GM12864 (cell line): Measurements from ENCODE around the gene PRAMEF4.
"Not testable (repeated sequence)": the region's sequence is repeated elsewhere in the genome, so short reads cannot be mapped to it uniquely, and the experiment has no call there.

ENCODE experiments used
- DNase-seq: peaks from one replicate; pipeline ENCODE4 v3.0.0-alpha.2; 2011; ENCODE audit warnings: low read depth
- H3K4me3 ChIP-seq: 2 replicates; pipeline ENCODE4 v1.5.1; 2011; ENCODE audit warnings: mild to moderate bottlenecking, low read depth, low read length, control low read depth
- TF ChIP-seq, protein P1 (sequence below): IDR thresholded peaks from 2 replicates; pipeline ENCODE4 v1.5.1; 2011; ENCODE audit warnings: low read depth, mild to moderate bottlenecking, moderate library complexity, low read length, control low read depth, inconsistent platforms; ENCODE audit errors: missing control alignments

Gene PRAMEF4

DNA sequence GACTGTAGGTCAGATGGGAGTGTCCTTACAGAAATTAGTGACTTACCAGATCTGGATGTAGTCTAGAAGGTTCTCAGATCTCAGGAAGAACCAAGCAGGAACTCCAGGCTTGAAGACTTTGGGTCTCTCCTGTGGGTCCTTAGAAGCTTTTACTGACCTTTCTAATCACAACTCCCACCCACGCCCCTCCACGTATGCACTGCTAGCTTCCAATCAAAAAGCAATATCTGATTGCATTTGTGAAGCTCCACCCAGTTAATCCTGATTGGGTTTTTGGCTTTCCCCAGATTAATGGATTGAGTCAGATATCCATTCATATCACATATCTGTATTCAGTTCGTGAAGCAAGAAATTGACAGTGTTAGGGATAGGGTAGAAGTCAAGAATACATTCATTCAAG is at the start of gene PRAMEF4:
Gene PRAMEF4, minus strand, starts transcription at position 101 of the 400 bp plus-strand sequence. CDS start 2,807 bp downstream, outside the sequence.
- not testable (repeated sequence) for H3K4me3 ChIP-seq, DNase-seq

DNA sequence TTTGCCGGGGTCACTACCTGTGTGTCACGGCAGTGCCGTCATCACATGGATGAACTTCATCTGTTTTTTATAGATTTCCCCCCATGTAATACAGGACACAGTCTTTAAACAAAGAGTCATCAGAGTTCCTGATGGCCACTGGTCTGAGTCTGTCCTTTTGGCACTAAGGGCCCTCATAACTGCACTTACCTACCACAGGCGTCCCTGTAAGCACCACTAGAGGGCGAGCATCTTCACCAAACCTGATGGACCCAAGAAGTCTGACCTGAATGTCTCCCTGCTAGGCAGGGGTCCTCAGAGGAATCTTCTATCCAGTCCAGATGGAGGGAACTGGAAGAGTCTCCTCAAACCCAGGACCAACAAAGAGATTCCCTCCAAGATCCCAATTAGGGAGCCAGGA is 38.4 kb upstream of the PRAMEF4 start:
- DNase-seq, H3K4me3 ChIP-seq: not testable (repeated sequence)
- TF ChIP-seq, protein P1, sequence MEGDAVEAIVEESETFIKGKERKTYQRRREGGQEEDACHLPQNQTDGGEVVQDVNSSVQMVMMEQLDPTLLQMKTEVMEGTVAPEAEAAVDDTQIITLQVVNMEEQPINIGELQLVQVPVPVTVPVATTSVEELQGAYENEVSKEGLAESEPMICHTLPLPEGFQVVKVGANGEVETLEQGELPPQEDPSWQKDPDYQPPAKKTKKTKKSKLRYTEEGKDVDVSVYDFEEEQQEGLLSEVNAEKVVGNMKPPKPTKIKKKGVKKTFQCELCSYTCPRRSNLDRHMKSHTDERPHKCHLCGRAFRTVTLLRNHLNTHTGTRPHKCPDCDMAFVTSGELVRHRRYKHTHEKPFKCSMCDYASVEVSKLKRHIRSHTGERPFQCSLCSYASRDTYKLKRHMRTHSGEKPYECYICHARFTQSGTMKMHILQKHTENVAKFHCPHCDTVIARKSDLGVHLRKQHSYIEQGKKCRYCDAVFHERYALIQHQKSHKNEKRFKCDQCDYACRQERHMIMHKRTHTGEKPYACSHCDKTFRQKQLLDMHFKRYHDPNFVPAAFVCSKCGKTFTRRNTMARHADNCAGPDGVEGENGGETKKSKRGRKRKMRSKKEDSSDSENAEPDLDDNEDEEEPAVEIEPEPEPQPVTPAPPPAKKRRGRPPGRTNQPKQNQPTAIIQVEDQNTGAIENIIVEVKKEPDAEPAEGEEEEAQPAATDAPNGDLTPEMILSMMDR, result peak; percentile 9

DNA sequence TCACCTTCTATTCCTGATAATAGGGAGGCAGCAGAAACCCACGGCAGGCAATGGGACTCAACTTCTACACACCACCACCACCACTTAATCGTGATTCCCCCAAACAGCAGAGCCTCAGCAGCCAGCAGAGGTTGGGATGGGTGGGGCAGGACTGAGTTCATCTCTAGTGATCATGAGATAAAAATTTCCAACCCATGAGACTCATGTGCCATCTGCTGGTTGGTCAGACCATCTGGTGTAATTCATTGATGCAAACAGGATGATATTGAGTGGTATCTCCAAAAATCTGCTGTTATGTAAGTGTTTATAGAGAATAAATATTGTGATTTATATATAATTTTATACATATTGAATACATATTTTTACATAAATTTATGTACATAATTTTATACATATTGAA is 35.7 kb upstream of the PRAMEF4 start:
- not testable (repeated sequence) for H3K4me3 ChIP-seq, DNase-seq

DNA sequence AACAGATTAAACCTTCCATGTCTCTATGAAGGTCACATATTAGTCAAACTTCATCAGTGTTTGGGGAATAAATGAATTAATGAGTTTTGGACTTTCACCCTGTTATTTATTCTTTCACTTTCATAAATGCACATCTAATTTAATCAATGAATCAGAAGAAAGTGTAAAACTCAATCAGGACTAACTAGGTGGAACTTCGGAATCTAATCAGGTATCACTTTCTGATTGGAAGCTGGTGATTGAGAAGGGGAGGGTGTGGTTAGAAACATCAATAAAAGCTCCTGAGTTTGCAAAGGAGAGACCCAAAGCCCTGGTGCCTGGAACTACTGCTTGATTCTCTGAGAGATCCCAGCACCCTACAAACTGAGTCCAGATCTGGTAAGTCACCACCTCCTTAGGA is 30.3 kb upstream of the PRAMEF4 start, which contains the start of gene PRAMEF7:
Gene PRAMEF7, plus strand, starts transcription at position 301 of the 400 bp plus-strand sequence. CDS start 1,083 bp downstream, outside the sequence.
- not testable (repeated sequence) for H3K4me3 ChIP-seq

DNA sequence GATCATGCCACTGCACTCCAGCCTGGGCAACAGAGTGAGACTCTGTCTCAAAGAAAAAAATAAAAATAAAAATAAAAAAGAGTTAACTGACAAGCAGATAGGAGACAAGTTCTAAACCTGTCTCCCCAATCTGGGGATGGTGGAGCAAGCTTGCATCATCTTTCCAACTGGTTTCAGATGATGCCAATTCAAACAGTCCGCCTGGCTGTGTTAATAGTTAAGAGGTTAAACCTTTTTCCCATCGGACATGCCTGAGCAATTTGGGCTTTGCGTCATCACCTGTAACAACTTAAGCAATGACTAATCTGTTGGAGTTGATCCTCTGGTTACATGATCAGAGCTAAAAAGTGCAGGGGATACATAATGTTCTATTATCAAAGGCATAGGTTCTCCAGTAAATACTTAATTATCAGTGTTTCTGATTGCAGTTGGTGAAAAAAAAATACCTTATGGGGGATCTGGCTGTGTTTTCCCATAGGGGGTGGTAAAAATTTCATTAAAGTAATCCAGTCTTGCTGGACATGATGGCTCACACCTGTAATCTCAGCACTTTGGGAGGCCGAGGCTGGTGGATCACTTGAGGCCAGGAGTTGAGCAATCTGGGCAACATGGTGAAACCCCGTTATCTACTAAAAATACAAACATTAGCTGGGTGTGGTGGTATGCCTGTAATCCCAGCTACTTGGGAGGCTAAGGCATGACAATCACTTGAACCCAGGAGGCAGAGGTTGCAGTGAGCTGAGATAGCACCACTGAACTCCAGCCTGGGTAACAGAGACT is 18.0 kb upstream of the PRAMEF4 start:
- not testable (repeated sequence) for H3K4me3 ChIP-seq, DNase-seq

More for the DNA sequence above, 30.3 kb upstream of the PRAMEF4 start, which contains the start of gene PRAMEF7:
- not testable (repeated sequence) for DNase-seq

DNA sequence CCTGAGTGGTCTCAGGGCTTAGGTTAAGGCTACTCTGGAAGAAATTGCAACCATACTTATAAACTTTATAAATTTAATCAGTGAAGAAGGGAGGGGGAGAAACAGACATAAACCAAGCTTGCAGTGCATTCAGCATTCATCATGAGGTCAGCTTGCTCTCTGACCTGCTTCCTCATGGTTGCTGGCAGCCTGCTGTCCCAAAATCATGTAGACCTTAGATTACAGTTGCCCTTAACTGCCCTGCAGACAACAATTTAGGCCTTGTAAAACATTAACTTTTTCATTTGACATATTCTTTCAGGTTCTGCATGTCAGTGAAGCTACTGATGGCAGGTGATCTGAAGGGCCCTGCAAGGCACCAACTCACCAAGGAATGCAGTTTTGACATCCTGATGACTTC is 13.2 kb upstream of the PRAMEF4 start:
- not testable (repeated sequence) for DNase-seq, H3K4me3 ChIP-seq

DNA sequence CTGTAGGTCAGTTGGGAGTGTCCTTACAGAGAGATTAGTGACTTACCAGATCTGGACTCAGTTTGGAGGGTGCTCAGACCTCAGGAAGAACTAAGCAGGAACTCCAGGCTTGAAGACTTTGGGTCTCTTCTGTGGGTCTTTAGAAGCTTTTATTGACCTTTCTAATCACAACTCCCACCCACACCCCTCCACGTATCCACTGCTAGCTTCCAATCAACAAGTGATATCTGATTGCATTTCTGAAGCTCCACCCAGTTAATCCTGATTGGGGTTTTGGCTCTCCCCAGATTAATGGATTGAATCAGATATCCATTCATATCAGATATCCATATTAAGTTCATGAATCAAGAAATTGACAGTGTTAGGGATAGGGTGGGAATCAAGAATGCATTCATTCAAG is 12.2 kb upstream of the PRAMEF4 start, which contains the start of gene PRAMEF10:
Gene PRAMEF10, minus strand, starts transcription at position 101 of the 400 bp plus-strand sequence. CDS start 2,423 bp downstream, outside the sequence.
- H3K4me3 ChIP-seq, DNase-seq: not testable (repeated sequence)

DNA sequence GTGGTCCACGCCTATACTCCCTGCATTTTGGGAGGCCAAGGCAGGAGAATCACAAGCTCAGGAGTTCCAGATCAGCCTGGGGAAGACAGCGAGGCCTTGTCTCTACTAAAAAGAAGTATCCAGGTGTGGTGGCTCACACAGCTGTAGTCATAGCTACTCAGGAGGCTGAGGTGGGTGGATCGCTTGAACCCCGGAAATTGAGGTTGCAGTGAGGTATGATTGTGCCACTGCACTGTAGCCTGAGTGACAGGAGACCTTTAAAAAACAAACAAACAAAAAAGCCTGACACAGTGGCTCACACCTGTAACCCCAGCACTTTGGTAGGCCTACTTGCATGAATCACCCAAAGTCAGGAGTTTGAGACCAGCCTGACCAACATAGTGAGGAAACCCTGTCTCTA is 7.5 kb downstream of the PRAMEF4 start:
- H3K4me3 ChIP-seq, DNase-seq: not testable (repeated sequence)

DNA sequence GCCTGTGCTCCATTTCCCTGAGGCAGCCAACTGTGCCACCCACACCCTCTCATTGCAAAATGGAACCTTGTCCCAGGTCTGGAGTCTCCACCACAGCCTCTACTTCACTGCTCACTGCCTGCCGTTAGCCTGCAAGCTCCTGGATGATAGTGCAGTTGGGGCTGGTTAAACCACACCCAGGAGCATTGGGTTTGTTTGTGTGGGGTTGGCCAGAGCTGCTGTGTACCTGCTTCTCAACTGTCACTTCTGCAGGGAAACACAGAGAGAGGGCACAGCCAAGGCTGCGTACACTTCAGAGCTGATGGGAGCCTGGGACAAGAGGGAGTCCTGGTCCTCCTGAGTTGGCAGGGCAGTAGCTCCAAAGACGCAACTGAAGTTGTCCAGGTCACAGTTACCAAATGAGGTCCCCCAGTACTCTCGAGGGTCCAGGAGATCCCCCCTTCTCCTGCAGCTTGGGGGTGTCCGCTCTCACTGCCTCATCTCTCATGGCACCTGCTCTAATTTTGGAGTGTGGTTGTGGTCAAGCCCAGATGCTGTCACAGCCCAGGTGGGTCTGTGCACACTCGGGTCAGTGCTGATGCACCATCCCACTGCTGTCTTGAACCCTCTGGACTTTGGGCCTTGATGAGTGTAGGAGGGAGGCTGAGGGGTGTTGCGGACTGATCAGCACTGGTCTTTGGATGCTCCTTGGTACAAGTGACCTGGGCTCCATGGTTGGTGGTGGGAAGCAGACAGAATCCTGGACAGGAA is 22.7 kb downstream of the PRAMEF4 start:
- H3K4me3 ChIP-seq, DNase-seq: not testable (repeated sequence)

DNA sequence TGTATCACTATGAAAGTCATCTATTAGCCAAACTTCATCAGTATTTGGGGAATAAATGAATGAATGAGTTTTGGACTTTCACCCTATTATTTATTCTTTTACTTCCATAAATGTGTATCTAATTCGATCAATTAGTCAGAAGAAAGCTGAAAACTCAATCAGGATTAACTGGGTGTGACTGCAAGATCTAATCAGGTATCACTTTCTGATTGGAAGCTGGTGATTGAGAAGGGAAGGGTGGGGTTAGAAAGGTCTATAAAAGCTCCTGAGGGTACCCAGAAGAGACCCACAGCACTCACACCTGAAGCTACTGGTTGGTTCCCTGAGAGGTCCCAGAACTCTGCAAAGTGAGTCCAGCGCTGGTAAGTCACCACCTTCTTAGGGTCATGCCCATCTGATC is 29.2 kb downstream of the PRAMEF4 start, which contains the start of gene PRAMEF2:
Gene PRAMEF2, plus strand, starts transcription at position 301 of the 400 bp plus-strand sequence. CDS start 1,924 bp downstream, outside the sequence.
- not testable (repeated sequence) for DNase-seq, H3K4me3 ChIP-seq

DNA sequence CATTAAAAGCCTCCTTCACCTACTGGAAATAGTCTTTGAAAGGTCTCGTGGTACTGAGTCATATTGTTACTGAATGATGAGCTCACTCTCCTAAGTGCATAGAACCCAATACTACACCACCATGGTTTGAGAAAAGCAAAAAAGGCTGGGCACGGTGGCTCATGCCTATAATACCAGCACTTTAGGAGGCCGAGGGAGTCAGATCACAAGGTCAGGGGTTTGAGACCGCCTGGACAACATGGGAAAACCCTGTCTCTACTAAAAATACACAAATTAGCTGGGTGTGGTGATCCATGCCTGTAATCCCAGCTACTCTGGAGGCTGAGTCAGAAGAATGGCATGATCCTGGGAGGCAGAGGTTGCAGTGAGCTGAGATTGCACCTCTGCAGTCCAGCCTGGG is 34.2 kb downstream of the PRAMEF4 start:
- TF ChIP-seq, protein P1, result no peak
- no peak overlapping the region for H3K4me3 ChIP-seq
- DNase-seq, result no peak

DNA sequence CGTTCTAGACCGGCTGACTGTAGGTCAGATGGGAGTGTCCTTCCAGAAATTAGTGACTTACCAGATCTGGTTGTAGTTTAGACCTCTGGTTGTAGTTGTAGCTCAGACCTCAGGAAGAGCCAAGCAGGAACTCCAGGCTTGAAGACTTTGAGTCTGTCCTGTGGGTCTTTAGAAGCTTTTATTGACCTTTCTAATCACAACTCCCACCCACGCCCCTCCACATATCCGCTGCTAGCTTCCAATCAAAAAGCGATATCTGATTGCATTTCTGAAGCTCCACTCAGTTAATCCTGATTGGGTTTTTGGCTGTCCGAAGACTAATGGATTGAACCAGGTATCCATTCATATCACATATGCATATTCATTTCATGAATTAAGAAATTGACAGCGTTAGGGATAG is 37.4 kb downstream of the PRAMEF4 start, which contains the start of gene HNRNPCL1:
Gene HNRNPCL1, minus strand, starts transcription at position 101 of the 400 bp plus-strand sequence. CDS start 431 bp downstream, outside the sequence.
- not testable (repeated sequence) for DNase-seq, H3K4me3 ChIP-seq

DNA sequence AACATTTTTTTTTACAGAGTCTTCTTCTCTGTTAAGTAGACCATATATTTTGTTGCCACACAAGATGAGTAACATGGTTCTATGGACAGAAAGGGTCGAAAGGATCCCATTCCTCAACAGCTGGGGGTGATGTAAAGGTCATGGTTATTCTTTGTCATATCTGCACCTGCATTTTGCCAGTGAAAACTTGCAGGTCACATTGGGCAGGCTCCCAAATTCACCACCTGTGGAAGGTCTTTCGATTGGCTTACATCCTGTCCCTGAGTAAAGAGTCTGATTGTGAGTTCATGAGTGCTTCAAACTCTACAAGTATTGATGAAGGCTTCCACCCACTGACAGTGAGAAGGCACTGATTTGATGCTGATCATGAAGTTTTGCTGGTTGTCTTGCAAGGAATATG is 52.8 kb downstream of the PRAMEF4 start:
- DNase-seq, H3K4me3 ChIP-seq: not testable (repeated sequence)

DNA sequence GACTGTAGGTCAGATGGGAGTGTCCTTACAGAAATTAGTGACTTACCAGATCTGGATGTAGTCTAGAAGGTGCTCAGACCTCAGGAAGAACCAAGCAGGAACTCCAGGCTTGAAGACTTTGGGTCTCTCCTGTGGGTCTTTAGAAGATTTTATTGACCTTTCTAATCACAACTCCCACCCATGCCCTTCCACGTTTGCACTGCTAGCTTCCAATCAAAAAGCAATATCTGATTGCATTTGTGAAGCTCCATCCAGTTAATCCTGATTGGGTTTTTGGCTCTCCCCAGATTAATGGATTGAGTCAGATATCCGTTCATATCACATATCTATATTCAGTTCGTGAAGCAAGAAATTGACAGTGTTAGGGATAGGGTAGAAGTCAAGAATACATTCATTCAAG is 54.7 kb downstream of the PRAMEF4 start, which contains the start of gene PRAMEF11:
Gene PRAMEF11, minus strand, starts transcription at position 101 of the 400 bp plus-strand sequence. CDS start 2,621 bp downstream, outside the sequence.
- not testable (repeated sequence) for DNase-seq

More for the DNA sequence above, 54.7 kb downstream of the PRAMEF4 start, which contains the start of gene PRAMEF11:
- not testable (repeated sequence) for H3K4me3 ChIP-seq
